COLO668 (cell line): ENCODE measurements around the gene MOV10L1.
"Not testable (repeated sequence)": the region's sequence is repeated elsewhere in the genome, so short reads cannot be mapped to it uniquely, and the experiment has no call there.

Experiments
- DNase-seq: peaks from one replicate; lab custom pipeline; 2025; ENCODE audit not compliant: unreplicated experiment; lab: John Stamatoyannopoulos, UW

Gene MOV10L1

GRCh38 chr22:50151571-50152537 lies 62.0 kb downstream of the MOV10L1 start:
- DNase-seq, result no peak

DNA sequence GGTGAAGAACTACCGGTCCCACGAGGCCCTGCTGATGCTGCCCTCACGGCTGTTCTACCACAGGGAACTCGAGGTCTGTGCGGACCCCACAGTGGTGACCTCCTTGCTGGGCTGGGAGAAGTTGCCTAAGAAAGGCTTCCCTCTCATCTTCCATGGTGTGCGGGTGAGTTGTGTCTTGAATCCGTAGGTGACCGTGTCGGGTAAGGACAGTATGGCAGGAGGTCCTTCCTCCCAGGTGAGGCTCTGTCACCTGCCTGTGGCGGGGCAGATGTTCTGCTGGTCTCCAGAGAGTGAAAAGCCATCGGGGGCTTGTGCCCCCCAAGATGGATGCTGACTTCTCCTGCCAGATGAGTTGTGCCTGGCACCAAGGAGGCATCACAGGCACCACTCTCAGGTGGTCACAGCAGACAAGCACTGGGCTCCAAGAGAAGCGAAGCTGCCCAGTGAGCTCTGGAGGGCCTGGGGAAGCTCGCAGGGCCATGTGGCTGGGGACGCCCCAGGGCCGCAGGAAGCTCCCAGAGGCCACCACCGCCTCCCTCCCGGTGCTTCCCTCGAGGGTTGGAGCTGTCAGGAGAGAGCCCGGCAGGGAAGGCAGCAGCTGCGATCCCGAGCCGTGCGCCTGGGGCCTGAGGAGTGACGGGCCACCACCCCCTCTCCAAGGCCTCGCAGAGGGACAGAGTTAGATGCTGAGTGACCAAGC lies 63.4 kb downstream of the MOV10L1 start:
- no peak for DNase-seq

DNA sequence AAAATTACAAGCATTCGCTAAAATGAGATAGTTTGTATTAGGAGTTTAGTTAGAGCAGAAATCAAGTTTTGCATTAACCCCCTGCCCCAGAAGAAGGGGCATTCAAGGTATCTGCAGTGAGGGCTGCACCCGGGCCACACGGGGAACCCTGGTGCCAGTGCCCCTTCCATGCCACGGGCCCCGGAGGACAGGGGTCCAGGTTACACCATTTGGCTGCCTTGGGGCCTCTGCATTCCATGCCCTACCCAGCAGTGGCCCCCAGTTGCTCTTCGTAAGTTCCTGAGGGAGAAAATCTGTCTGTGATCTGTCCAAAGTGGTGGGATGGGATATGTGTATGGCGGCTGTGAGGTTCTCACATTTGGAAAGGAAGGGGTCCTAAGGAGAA lies 63.9 kb downstream of the MOV10L1 start:
- DNase-seq, result no peak

DNA sequence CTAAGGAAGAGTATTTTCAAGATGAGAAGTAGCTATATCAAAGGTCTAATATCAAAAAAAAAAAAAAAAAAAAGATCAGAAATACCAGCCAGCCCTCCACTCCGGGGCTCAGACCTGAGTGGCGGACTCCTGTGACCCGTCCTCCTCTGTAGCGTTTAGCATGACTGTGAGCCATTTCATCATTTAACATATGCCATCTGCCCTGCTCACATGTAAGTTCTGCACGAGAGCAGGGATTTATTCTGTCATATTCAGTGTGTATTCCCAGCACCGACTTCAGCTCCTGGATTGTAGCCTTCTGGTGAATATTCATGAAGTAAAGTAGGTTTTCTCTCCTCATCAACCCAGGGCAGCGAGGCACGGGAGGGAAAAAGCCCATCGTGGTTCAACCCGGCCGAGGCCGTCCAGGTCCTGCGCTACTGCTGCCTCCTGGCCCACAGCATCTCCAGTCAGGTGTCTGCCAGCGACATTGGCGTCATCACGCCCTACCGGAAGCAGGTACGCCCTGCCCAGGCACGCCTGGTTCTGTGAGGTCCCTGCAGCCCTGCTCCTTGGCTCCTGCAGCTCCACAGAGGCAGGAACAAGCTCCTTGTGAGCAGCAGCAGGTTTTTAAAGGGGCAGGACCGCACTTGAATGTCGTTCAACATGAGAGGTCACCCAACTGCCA lies 68.0 kb downstream of the MOV10L1 start:
- DNase-seq, result no peak

DNA sequence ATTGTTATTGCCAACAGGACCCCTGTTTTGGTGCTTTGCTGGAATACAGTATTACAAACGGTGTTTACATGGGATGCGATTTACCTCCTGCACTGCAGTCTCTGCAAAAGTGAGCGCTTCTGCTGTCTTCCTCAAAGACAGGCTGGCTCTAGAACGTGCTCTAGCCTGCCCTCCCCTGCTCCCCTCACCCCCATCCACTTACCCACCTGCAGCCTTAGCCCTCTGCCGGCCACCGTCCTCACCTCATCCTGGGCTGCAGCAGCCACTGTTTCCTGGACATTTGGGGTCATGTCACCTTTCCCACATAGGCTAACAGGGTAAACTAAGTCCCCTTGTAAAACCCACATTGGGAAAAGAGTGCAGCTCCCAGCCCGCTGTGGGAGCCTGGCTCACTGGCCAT lies 71.1 kb downstream of the MOV10L1 start:
- DNase-seq, result no peak

GRCh38 chr22:50161508-50162390 lies 71.9 kb downstream of the MOV10L1 start:
- no peak for DNase-seq

GRCh38 chr22:50162391-50162956 lies 72.7 kb downstream of the MOV10L1 start:
- no peak for DNase-seq

DNA sequence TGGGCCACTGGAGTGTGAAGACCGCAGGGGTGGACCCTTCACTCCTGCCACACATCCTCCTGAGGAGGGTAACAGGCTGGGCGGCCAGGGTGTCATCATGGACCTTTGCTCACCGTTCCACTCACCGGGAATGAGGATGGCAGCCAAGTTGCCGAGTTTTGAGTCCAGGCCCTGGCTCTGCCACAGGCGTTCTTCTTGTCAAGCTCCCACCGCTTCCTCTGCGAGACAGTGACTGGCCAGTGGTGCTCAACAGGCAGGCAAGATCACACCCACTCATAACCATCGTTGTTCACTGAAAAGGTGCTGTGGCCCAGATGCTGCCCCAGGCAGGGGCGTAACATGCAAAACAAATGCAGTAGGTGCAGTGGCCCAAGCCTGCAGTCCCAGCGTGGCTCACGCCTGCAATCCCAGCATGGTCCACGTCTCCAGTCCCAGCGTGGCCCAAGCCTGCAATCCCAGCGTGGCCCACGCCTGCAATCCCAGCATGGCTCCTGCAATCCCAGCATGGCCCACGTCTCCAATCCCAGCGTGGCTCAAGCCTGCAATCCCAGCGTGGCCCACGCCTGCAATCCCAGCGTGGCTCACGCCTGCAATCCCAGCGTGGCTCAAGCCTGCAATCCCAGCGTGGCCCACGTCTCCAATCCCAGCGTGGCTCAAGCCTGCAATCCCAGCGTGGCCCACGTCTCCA lies 75.8 kb downstream of the MOV10L1 start:
- no peak for DNase-seq

- DNase-seq, result no peak
Measured at GRCh38 chr22:50167689-50168489, 78.1 kb downstream of the MOV10L1 start.

- DNase-seq, result not testable (repeated sequence)
Measured at GRCh38 chr22:50168490-50169180, 78.8 kb downstream of the MOV10L1 start.

GRCh38 chr22:50169181-50169759 lies 79.5 kb downstream of the MOV10L1 start:
- DNase-seq, result no peak

- peak; percentile 52 for DNase-seq
Measured at GRCh38 chr22:50169774-50170341, 80.1 kb downstream of the MOV10L1 start.

DNA sequence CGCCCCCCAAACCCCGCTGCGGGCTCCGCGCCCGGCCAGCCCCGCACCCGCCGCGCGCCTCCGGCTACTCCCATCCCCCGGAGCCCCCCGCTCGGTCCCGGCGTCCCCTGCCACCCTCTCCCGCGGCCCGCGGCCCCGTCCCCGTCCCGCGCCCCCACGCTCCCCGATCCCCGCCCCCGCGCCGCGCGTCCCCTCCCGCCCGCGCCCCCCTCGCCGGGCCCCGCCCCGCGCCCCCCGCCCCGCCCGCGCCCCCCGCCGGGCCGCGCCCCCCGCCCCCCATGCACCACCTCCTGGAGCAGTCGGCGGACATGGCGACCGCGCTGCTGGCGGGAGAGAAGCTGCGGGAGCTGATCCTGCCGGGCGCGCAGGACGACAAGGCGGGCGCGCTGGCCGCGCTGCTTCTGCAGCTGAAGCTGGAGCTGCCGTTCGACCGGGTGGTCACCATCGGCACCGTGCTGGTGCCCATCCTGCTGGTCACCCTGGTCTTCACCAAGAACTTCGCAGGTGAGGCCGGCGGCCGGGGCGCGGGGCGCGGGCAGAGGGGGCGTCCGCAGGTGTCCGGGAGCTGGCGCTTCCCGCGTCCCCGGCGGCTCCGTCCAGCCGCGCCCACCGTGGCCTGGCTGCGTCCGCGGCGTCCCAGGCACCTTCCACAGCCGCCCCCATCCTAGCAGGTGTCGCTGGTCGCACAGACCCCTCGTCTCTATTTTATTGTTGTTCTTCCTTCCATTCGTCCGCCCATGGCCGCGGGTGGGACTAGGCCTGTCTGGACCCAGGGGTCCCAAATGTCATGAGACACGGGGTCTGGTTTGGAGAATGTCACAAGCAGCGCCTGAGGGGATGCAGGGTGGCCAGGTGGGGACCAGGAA lies 80.9 kb downstream of the MOV10L1 start, which contains the start of gene PANX2:
PANX2 (plus strand) TSS at position 279 of the 866 bp plus-strand sequence; CDS start at position 279, 0 bp downstream.
- peak; percentile 41 for DNase-seq

GRCh38 chr22:50171319-50171964 lies 81.6 kb downstream of the MOV10L1 start:
- no peak for DNase-seq

DNA sequence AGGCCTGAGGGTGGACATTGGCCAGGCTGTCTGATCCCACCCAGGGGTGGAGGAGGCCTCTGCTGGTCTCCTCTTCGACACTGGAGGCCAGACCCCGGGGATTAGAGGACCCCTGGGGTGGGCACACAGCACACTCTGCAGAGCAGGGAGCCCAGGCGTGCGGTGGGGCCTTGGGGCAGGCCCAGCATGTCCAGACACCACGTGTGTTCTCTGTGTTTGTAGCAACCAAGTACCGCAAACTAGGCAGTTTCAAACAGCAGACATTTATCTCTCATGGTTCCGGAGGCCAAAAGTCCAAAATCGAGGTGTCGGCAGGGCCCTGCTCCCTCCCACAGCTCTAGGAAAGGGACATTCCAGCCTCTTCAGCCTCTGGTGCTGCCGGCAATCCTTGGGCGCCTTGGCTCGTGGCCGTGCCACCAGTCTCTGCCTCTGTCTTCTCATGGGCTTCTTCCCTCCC lies 82.2 kb downstream of the MOV10L1 start:
- no peak for DNase-seq
